Measurements from ENCODE around the gene CCDC191. TPM values are rescaled to one million over a fixed set of nuclear protein-coding genes. Genes with fewer than 3 reads are reported as not detected.

The CCDC191 gene
- total and polyA plus RNA-seq, 12 donors, result 0.51 to 3.6 (median 1.8) TPM

GRCh38 chr3:114005481-114005880, 50.8 kb downstream of the CCDC191 start:
- 95 to 97% methylated on average over 5 of the region's 5 CpGs for WGBS, 2 donors
- ATAC-seq (no peak), DNase-seq (no peak)

DNA sequence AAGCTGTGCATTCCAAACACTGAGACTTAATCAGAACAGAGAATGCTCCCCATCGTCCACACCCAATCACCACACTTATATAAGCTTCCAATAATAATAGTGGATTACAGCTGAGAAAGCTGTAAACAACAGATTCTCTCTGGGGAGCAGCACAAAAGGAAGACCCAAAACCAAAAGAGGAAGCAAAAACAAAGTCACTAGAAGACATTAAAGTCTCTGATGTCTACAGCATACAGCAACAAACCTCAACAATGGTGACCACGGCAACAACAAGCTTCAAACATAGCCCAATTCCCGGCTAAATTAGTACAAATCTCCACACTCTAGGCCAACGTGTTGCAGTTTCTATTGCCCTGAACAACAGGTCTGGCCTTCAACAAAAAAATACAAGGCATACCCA, 70.8 kb downstream of the CCDC191 start:
- H3K4me1 ChIP-seq, result no peaks in the 10 kb centered on the region
- H3K9me3 ChIP-seq, result peaks cover 0 to 12% (median 0%) of the 10 kb centered on the region in 11 donors
- no peaks in the 10 kb centered on the region for H3K27me3 ChIP-seq
- WGBS, 2 donors, result 50 to 61% methylated on average over 4 of the region's 4 CpGs
- DNase-seq (no peak), ATAC-seq (no peak)
- no peak overlapping the region for H3K4me3 ChIP-seq
- H3K27ac ChIP-seq, result no peak overlapping the region
- no peak for TF ChIP-seq CTCF (IDR thresholded peaks at IDR 0.05)
- intact Hi-C loops (cut with DNase I), result no loop called here
- peaks cover 0 to 18% (median 0%) of the 10 kb centered on the region in 9 donors for H3K36me3 ChIP-seq

More at GRCh38 chr3:114005481-114005880, 50.8 kb downstream of the CCDC191 start:
- TF ChIP-seq CTCF (IDR thresholded peaks at IDR 0.05), result no peak
- H3K4me1 ChIP-seq, result no peaks in the 10 kb centered on the region
- intact Hi-C loops (cut with DNase I), result loop anchor here in 1 of 10 donors (10.0 kb wide), 1 partner anchor 1051 kb away; no protein-coding TSS in a partner anchor
- H3K27ac ChIP-seq, result no peak overlapping the region
- peaks cover 0 to 9% (median 0%) of the 10 kb centered on the region in 11 donors for H3K9me3 ChIP-seq
- H3K27me3 ChIP-seq, result no peaks in the 10 kb centered on the region
- no peak overlapping the region for H3K4me3 ChIP-seq
- peaks cover 0 to 60% (median 15%) of the 10 kb centered on the region in 9 donors for H3K36me3 ChIP-seq

DNA sequence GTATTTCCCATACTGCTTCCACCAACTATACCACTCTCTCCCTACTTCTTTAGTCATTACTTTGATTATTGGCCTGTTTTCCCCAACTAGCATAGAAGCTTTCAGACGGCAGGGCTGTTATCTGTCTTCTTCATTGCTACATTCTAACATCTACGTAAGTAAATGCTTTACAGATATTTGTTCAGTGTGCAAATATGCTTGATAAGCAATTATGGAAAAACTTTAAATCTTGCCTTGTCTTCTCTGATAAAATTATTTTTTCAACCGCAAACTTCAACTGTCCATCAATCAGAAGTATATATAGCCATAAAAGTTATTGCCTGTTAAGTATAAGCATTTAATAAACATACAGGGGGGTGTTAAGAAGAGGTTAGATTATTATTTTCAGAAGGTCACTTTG, 72.8 kb downstream of the CCDC191 start:
- DNase-seq, result no peak
- H3K36me3 ChIP-seq, result peaks cover 0 to 37% (median 8%) of the 10 kb centered on the region in 9 donors
- no peak for TF ChIP-seq CTCF (IDR thresholded peaks at IDR 0.05)
- no peak overlapping the region for H3K4me3 ChIP-seq
- WGBS, 2 donors, result 91 to 93% methylated on average over 3 of the region's 3 CpGs
- intact Hi-C loops (cut with DNase I), result no loop called here
- H3K9me3 ChIP-seq, result peaks cover 0 to 12% (median 0%) of the 10 kb centered on the region in 11 donors
- no peaks in the 10 kb centered on the region for H3K27me3 ChIP-seq
- H3K27ac ChIP-seq, result no peak overlapping the region
- no peaks in the 10 kb centered on the region for H3K4me1 ChIP-seq
- ATAC-seq, result no peak

GRCh38 chr3:113981803-113982202, 74.5 kb downstream of the CCDC191 start:
- H3K4me1 ChIP-seq, result no peaks in the 10 kb centered on the region
- H3K27ac ChIP-seq, result no peak overlapping the region
- intact Hi-C loops (cut with DNase I), result no loop called here
- no peak for ATAC-seq
- H3K9me3 ChIP-seq, result peaks cover 0 to 12% (median 0%) of the 10 kb centered on the region in 11 donors
- TF ChIP-seq CTCF (IDR thresholded peaks at IDR 0.05), result no peak
- H3K4me3 ChIP-seq, result no peak overlapping the region
- no peak for DNase-seq
- H3K27me3 ChIP-seq, result no peaks in the 10 kb centered on the region
- H3K36me3 ChIP-seq, result peaks cover 0 to 54% (median 9%) of the 10 kb centered on the region in 9 donors
